Skeletal muscle tissue (tissue), 4 donors: Measurements from ENCODE around the gene SBF2. TPM values are rescaled to one million over a fixed set of nuclear protein-coding genes. Genes with fewer than 3 reads are reported as not detected.

ENCODE experiments used
- H3K27ac ChIP-seq: one replicate; pipeline ENCODE4 v1.7.0; 2013; ENCODE audit warnings: mild to moderate bottlenecking, low read depth, low read length, inconsistent platforms
- H3K27me3 ChIP-seq, 3 donors: one replicate each; pipeline ENCODE4 v1.7.0; 2013; ENCODE audit warnings: low read length in 3 of 3; ENCODE audit not compliant: control insufficient read depth in 3 of 3, insufficient read depth in 3 of 3
- H3K36me3 ChIP-seq, 3 donors: one replicate each; pipeline ENCODE4 v1.7.0; 2013; ENCODE audit warnings: low read length in 3 of 3; ENCODE audit not compliant: control insufficient read depth in 3 of 3, insufficient read depth in 3 of 3
- H3K4me1 ChIP-seq, 3 donors: one replicate each; pipeline ENCODE4 v1.7.0; 2013; ENCODE audit warnings: low read length in 3 of 3, mild to moderate bottlenecking in 3 of 3; ENCODE audit not compliant: control insufficient read depth in 3 of 3, insufficient read depth in 3 of 3
- H3K4me3 ChIP-seq, 3 donors: one replicate each; pipeline ENCODE4 v1.7.0; 2013; ENCODE audit warnings: low read length in 3 of 3
- H3K9ac ChIP-seq, 3 donors: one replicate each; pipeline ENCODE4 v1.7.0; 2013; ENCODE audit warnings: low read length in 3 of 3, mild to moderate bottlenecking in 3 of 3, moderate library complexity in 2 of 3, low read depth in 1 of 3
- H3K9me3 ChIP-seq, 3 donors: one replicate each; pipeline ENCODE4 v1.7.0; 2013; ENCODE audit warnings: low read length in 3 of 3; ENCODE audit not compliant: control insufficient read depth in 3 of 3
- total RNA-seq: library from RNA; depleted of rRNA; stranded (reverse); fragments of >200 nt; gene quantifications from one replicate; pipeline ENCODE4 v1.2.3, GENCODE V29; 2014
- donor health status: Osteomylitis.

The SBF2 gene
- total RNA-seq, 1 donor from 2014 or later: 34.4 TPM

GRCh38 chr11:9982127-9982795, 311.8 kb downstream of the SBF2 start:
- Histone ChIP-seq H3K36me3 (peaks cover 0 to 4% (median 0%) of the 10 kb centered on the region in 3 donors), H3K4me1 (no peaks in the 10 kb centered on the region), H3K4me3 (no peak overlapping the region), H3K27me3 (no peaks in the 10 kb centered on the region), H3K9me3 (no peaks in the 10 kb centered on the region), H3K27ac (no peak overlapping the region), H3K9ac (no peak overlapping the region)

- H3K27ac ChIP-seq: no peak overlapping the region
- H3K9me3 ChIP-seq: no peaks in the 10 kb centered on the region
- H3K36me3 ChIP-seq: peaks cover 0 to 4% (median 0%) of the 10 kb centered on the region in 3 donors
- H3K4me3 ChIP-seq: no peak overlapping the region
- no peak overlapping the region for H3K9ac ChIP-seq
- no peaks in the 10 kb centered on the region for H3K27me3 ChIP-seq
- no peaks in the 10 kb centered on the region for H3K4me1 ChIP-seq
These were observed 313.1 kb downstream of the SBF2 start for GRCh38 chr11:9980931-9981330.

GRCh38 chr11:9977554-9977953, 316.5 kb downstream of the SBF2 start:
- no peaks in the 10 kb centered on the region for H3K4me1 ChIP-seq
- no peak overlapping the region for H3K4me3 ChIP-seq
- H3K9me3 ChIP-seq: no peaks in the 10 kb centered on the region
- H3K9ac ChIP-seq: no peak overlapping the region
- H3K27ac ChIP-seq: no peak overlapping the region
- H3K36me3 ChIP-seq: no peaks in the 10 kb centered on the region
- no peaks in the 10 kb centered on the region for H3K27me3 ChIP-seq

- H3K27me3 ChIP-seq: no peaks in the 10 kb centered on the region
- peaks cover 0 to 4% (median 0%) of the 10 kb centered on the region in 3 donors for H3K4me1 ChIP-seq
- no peaks in the 10 kb centered on the region for H3K36me3 ChIP-seq
- H3K4me3 ChIP-seq: no peak overlapping the region
- no peak overlapping the region for H3K9ac ChIP-seq
- H3K9me3 ChIP-seq: no peaks in the 10 kb centered on the region
- no peak overlapping the region for H3K27ac ChIP-seq
These were observed 319.6 kb downstream of the SBF2 start for GRCh38 chr11:9974375-9974774.

GRCh38 chr11:9973921-9974320, 320.1 kb downstream of the SBF2 start:
- Histone ChIP-seq H3K9me3 (no peaks in the 10 kb centered on the region), H3K27me3 (no peaks in the 10 kb centered on the region), H3K27ac (no peak overlapping the region), H3K4me1 (peaks cover 0 to 4% (median 0%) of the 10 kb centered on the region in 3 donors), H3K4me3 (no peak overlapping the region), H3K9ac (no peak overlapping the region), H3K36me3 (no peaks in the 10 kb centered on the region)

GRCh38 chr11:9972989-9973388, 321.0 kb downstream of the SBF2 start:
- Histone ChIP-seq H3K9ac (no peak overlapping the region), H3K27me3 (no peaks in the 10 kb centered on the region), H3K4me3 (no peak overlapping the region), H3K9me3 (no peaks in the 10 kb centered on the region), H3K4me1 (peaks cover 0 to 4% (median 0%) of the 10 kb centered on the region in 3 donors), H3K27ac (no peak overlapping the region), H3K36me3 (peaks cover 0 to 3% (median 0%) of the 10 kb centered on the region in 3 donors)

- no peaks in the 10 kb centered on the region for H3K9me3 ChIP-seq
- no peak overlapping the region for H3K9ac ChIP-seq
- no peaks in the 10 kb centered on the region for H3K27me3 ChIP-seq
- H3K36me3 ChIP-seq: peaks cover 0 to 4% (median 0%) of the 10 kb centered on the region in 3 donors
- H3K27ac ChIP-seq: no peak overlapping the region
- peaks cover 0 to 4% (median 0%) of the 10 kb centered on the region in 3 donors for H3K4me1 ChIP-seq
- no peak overlapping the region for H3K4me3 ChIP-seq
These were observed 322.1 kb downstream of the SBF2 start for GRCh38 chr11:9971894-9972293.

GRCh38 chr11:9969068-9969467, 325.0 kb downstream of the SBF2 start:
- Histone ChIP-seq H3K4me3 (no peak overlapping the region), H3K36me3 (peaks cover 0 to 4% (median 0%) of the 10 kb centered on the region in 3 donors), H3K27me3 (no peaks in the 10 kb centered on the region), H3K4me1 (peaks cover 0 to 4% (median 0%) of the 10 kb centered on the region in 3 donors), H3K9ac (no peak overlapping the region), H3K27ac (no peak overlapping the region), H3K9me3 (no peaks in the 10 kb centered on the region)

- no peak overlapping the region for H3K27ac ChIP-seq
- no peaks in the 10 kb centered on the region for H3K9me3 ChIP-seq
- peaks cover 9 to 18% (median 10%) of the 10 kb centered on the region in 3 donors for H3K36me3 ChIP-seq
- H3K4me3 ChIP-seq: no peak overlapping the region
- H3K27me3 ChIP-seq: no peaks in the 10 kb centered on the region
- no peaks in the 10 kb centered on the region for H3K4me1 ChIP-seq
- no peak overlapping the region for H3K9ac ChIP-seq
These were observed 331.3 kb downstream of the SBF2 start for GRCh38 chr11:9962722-9963121.

GRCh38 chr11:9957072-9957471, 336.9 kb downstream of the SBF2 start:
- Histone ChIP-seq H3K4me3 (no peak overlapping the region), H3K27ac (no peak overlapping the region), H3K27me3 (no peaks in the 10 kb centered on the region), H3K9ac (no peak overlapping the region), H3K9me3 (no peaks in the 10 kb centered on the region), H3K36me3 (peaks cover 9 to 14% (median 10%) of the 10 kb centered on the region in 3 donors), H3K4me1 (no peaks in the 10 kb centered on the region)
